Mesenchymal stem cell (in vitro differentiated cells and primary cell): Measurements from ENCODE around the gene SCO2.
A peak's percentile ranks its signal among the peaks of the same experiment; 100 is the strongest.

Experiments
- DNase-seq: peaks from one replicate; pipeline ENCODE4 v3.0.0-alpha.2; 2013
- H2AFZ ChIP-seq: one replicate; pipeline ENCODE4 v1.6.1; 2013; ENCODE audit warnings: low read depth, mild to moderate bottlenecking, control low read depth, inconsistent platforms, low read length, moderate library complexity
- H2AK5ac ChIP-seq: 2 replicates; pipeline ENCODE4 v1.6.1; 2013; ENCODE audit warnings: low read length, moderate library complexity, mild to moderate bottlenecking, inconsistent platforms; ENCODE audit not compliant: severe bottlenecking
- H2BK120ac ChIP-seq: one replicate; pipeline ENCODE4 v1.6.1; 2013; ENCODE audit warnings: low read depth, mild to moderate bottlenecking, inconsistent platforms, low read length, moderate library complexity
- H2BK12ac ChIP-seq, 2 experiments: one replicate each; pipeline ENCODE4 v1.6.1; 2013; ENCODE audit warnings: inconsistent platforms in 2 of 2, low read length in 2 of 2, mild to moderate bottlenecking in 2 of 2, moderate library complexity in 2 of 2, control low read depth in 1 of 2
- H2BK15ac ChIP-seq: one replicate; pipeline ENCODE4 v1.6.1; 2013; ENCODE audit warnings: mild to moderate bottlenecking, low read depth, inconsistent platforms; ENCODE audit not compliant: poor library complexity, severe bottlenecking
- H2BK5ac ChIP-seq: 2 replicates; pipeline ENCODE4 v1.6.1; 2013; ENCODE audit warnings: low read depth, mild to moderate bottlenecking, low read length, control low read depth, inconsistent platforms; ENCODE audit not compliant: poor library complexity, severe bottlenecking
- H3K14ac ChIP-seq, 2 experiments: one replicate each; pipeline ENCODE4 v1.6.1; 2013; ENCODE audit warnings: inconsistent platforms in 2 of 2, low read length in 2 of 2, control low read depth in 1 of 2, mild to moderate bottlenecking in 1 of 2, moderate library complexity in 1 of 2
- H3K18ac ChIP-seq, 2 experiments: one replicate each; pipeline ENCODE4 v1.6.1; 2013; ENCODE audit warnings: inconsistent platforms in 2 of 2, low read length in 2 of 2, control low read depth in 1 of 2, low read depth in 1 of 2, mild to moderate bottlenecking in 1 of 2
- H3K23ac ChIP-seq, 2 experiments: one replicate each; pipeline ENCODE4 v1.6.1; 2013; ENCODE audit warnings: inconsistent platforms in 2 of 2, low read length in 2 of 2, mild to moderate bottlenecking in 2 of 2, moderate library complexity in 2 of 2, control low read depth in 1 of 2
- H3K27ac ChIP-seq: 2 replicates; pipeline ENCODE4 v1.5.1; 2013; ENCODE audit warnings: mild to moderate bottlenecking, moderate library complexity, low read length, control low read depth, inconsistent platforms; ENCODE audit not compliant: poor library complexity, severe bottlenecking
- H3K27me3 ChIP-seq, 2 experiments: 2 replicates each; pipeline versions ENCODE4 v1.6.1 to v1.7.0; 2013; ENCODE audit warnings: low read length in 2 of 2, mild to moderate bottlenecking in 2 of 2, moderate library complexity in 2 of 2, control low read depth in 1 of 2, inconsistent platforms in 1 of 2; ENCODE audit not compliant: control insufficient read depth in 1 of 2, insufficient read depth in 1 of 2
- H3K36me3 ChIP-seq, 2 experiments: 2 replicates each; pipeline versions ENCODE4 v1.6.1 to v1.7.0; 2013; ENCODE audit warnings: low read length in 2 of 2, control low read depth in 1 of 2, inconsistent platforms in 1 of 2, low read depth in 1 of 2, mild to moderate bottlenecking in 1 of 2; ENCODE audit not compliant: insufficient read depth in 2 of 2, control insufficient read depth in 1 of 2
- H3K4ac ChIP-seq, 2 experiments: one replicate each; pipeline ENCODE4 v1.6.1; 2013; ENCODE audit warnings: inconsistent platforms in 2 of 2, low read length in 2 of 2, mild to moderate bottlenecking in 2 of 2, moderate library complexity in 2 of 2, control low read depth in 1 of 2, low read depth in 1 of 2
- H3K4me1 ChIP-seq: 2 replicates; pipeline ENCODE4 v1.6.1; 2013; ENCODE audit warnings: low read depth, low read length, control low read depth; ENCODE audit not compliant: control insufficient read depth, insufficient read depth
- H3K4me2 ChIP-seq: 2 replicates; pipeline ENCODE4 v1.6.1; 2013; ENCODE audit warnings: low read length, mild to moderate bottlenecking, inconsistent platforms; ENCODE audit not compliant: poor library complexity, severe bottlenecking
- H3K4me3 ChIP-seq, 2 experiments: 2 replicates each; pipeline versions ENCODE4 v1.5.1 to v1.7.0; 2013; ENCODE audit warnings: low read length in 2 of 2, mild to moderate bottlenecking in 2 of 2, control low read depth in 1 of 2, low read depth in 1 of 2; ENCODE audit not compliant: insufficient read depth in 1 of 2
- H3K79me1 ChIP-seq: replicated peaks from 2 replicates; pipeline ENCODE4 v1.6.1; 2013; ENCODE audit warnings: mild to moderate bottlenecking, control low read depth, low read length, inconsistent platforms; ENCODE audit not compliant: poor library complexity, severe bottlenecking
- H3K9ac ChIP-seq: 2 replicates; pipeline ENCODE4 v1.7.0; 2013; ENCODE audit warnings: mild to moderate bottlenecking, low read length, moderate library complexity
- H3K9me3 ChIP-seq: 2 replicates; pipeline ENCODE4 v1.7.0; 2013; ENCODE audit warnings: mild to moderate bottlenecking, low read length; ENCODE audit not compliant: control insufficient read depth
- H4K8ac ChIP-seq: one replicate; pipeline ENCODE4 v1.6.1; 2013; ENCODE audit warnings: inconsistent platforms, mild to moderate bottlenecking, low read length, moderate library complexity
- H4K91ac ChIP-seq: one replicate; pipeline ENCODE4 v1.6.1; 2013; ENCODE audit warnings: mild to moderate bottlenecking, low read length, inconsistent platforms
- WGBS: methylation state at CpG from one replicate; pipeline ENCODE4 v1.1.7; 2013; ENCODE audit warnings: mixed read lengths; 5-methylcytosine and 5-hydroxymethylcytosine counted together

SCO2 gene

DNA sequence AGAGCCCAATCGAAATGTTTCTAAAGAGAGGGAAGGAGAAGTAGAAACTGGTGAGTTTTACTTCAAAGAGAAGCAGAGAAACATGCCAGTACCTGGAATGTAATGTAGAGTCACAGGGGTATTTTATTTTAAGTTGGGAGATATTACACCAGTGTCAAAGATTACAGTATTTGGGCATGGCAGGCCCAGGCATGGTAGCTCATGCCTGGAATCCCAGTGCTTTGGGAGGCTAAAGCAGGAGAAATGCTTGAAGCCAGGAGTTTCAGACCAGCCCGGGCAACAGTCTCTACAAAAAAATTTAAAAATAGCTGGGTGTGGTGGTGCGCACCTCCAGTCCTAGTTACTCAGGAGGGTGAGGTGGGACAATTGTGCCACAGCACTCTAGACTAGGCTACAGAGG lies 34.6 kb upstream of the SCO2 start:
- no peak overlapping the region for H3K4ac ChIP-seq
- H3K14ac ChIP-seq: no peak overlapping the region
- H3K9ac ChIP-seq: no peak overlapping the region
- no peak overlapping the region for H3K4me3 ChIP-seq
- no peak overlapping the region for H2BK5ac ChIP-seq
- no peak overlapping the region for H2BK120ac ChIP-seq
- no peak overlapping the region for H2AK5ac ChIP-seq
- no peak overlapping the region for H2BK12ac ChIP-seq
- peaks cover 17 to 21% of the 10 kb centered on the region in 2 experiments for H3K27me3 ChIP-seq
- no peaks in the 10 kb centered on the region for H3K36me3 ChIP-seq
- no peak overlapping the region for H3K18ac ChIP-seq
- H3K4me2 ChIP-seq: no peak overlapping the region
- 86% methylated on average over 3 of the region's 3 CpGs for WGBS
- peaks cover 9% of the 10 kb centered on the region for H3K4me1 ChIP-seq
- H3K9me3 ChIP-seq: no peaks in the 10 kb centered on the region
- H2BK15ac ChIP-seq: no peak overlapping the region
- no peak overlapping the region for H4K8ac ChIP-seq
- no peak overlapping the region for H2AFZ ChIP-seq
- H3K27ac ChIP-seq: no peak overlapping the region
- peaks cover 1% of the 10 kb centered on the region for H3K79me1 ChIP-seq
- H4K91ac ChIP-seq: no peak overlapping the region
- no peak for DNase-seq
- no peak overlapping the region for H3K23ac ChIP-seq

DNA sequence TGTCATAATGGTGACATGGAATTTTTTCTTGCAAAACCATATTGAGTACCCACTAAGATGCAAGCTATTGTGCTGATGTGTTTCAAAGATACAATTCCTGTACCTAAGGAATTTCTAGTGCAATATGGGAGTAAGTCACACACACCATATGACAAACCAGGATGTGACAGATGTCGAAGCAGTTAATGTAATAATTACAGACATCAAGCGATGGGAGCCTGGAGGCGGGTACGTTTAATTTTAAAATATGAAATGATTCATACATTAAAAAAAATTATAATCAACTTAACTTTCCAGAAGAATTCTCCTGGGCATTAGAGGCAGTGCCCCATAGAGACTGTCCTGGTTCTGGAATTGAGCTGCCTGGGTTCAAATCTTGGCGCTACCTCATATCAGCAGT lies 31.3 kb upstream of the SCO2 start:
- Histone ChIP-seq H3K36me3 (no peaks in the 10 kb centered on the region), H2AK5ac (no peak overlapping the region), H3K14ac (no peak overlapping the region), H3K9ac (no peak overlapping the region), H2BK5ac (no peak overlapping the region), H3K4me3 (no peak overlapping the region), H2BK15ac (no peak overlapping the region), H4K8ac (no peak overlapping the region), H3K27me3 (peaks cover 20 to 29% of the 10 kb centered on the region in 2 experiments), H3K9me3 (no peaks in the 10 kb centered on the region), H3K27ac (no peak overlapping the region), H2AFZ (no peak overlapping the region), H3K4ac (no peak overlapping the region), H3K18ac (no peak overlapping the region), H3K4me2 (no peak overlapping the region), H3K4me1 (no peaks in the 10 kb centered on the region), H3K79me1 (no peaks in the 10 kb centered on the region), H2BK12ac (no peak overlapping the region), H4K91ac (no peak overlapping the region), H3K23ac (no peak overlapping the region), H2BK120ac (no peak overlapping the region)
- 100% methylated on average over 1 of the region's 5 CpGs for WGBS
- no peak for DNase-seq

DNA sequence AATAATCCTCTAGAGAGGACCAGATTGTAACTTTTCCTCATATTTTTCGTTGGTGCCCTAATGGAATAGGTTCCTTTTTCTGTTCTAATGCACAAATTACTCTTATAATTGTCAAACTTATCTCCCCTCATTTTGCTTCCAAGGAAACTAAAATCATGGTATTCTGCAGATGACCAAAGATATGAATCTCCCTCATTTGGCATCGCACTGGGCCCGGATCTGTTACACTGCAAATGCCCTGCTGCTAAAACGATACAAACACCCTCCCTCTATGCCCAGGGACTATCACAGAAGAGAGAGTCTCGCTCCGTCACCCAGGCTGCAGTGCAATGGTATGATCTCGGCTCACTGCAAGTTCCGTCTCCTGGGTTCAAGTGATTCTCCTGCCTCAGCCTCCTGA lies 27.9 kb upstream of the SCO2 start:
- H3K27me3 ChIP-seq: peaks cover 15 to 48% of the 10 kb centered on the region in 2 experiments
- no peak overlapping the region for H4K8ac ChIP-seq
- H2AK5ac ChIP-seq: no peak overlapping the region
- no peak overlapping the region for H3K9ac ChIP-seq
- H3K9me3 ChIP-seq: no peaks in the 10 kb centered on the region
- no peaks in the 10 kb centered on the region for H3K36me3 ChIP-seq
- no peaks in the 10 kb centered on the region for H3K79me1 ChIP-seq
- no peak overlapping the region for H2AFZ ChIP-seq
- DNase-seq: no peak
- 78% methylated on average over 8 of the region's 8 CpGs for WGBS
- no peak overlapping the region for H2BK120ac ChIP-seq
- H2BK5ac ChIP-seq: no peak overlapping the region
- no peaks in the 10 kb centered on the region for H3K4me1 ChIP-seq
- no peak overlapping the region for H3K23ac ChIP-seq
- H3K4me3 ChIP-seq: no peak overlapping the region
- H2BK12ac ChIP-seq: no peak overlapping the region
- no peak overlapping the region for H3K27ac ChIP-seq
- no peak overlapping the region for H3K4me2 ChIP-seq
- H3K14ac ChIP-seq: no peak overlapping the region
- no peak overlapping the region for H2BK15ac ChIP-seq
- no peak overlapping the region for H4K91ac ChIP-seq
- H3K4ac ChIP-seq: no peak overlapping the region
- no peak overlapping the region for H3K18ac ChIP-seq

DNA sequence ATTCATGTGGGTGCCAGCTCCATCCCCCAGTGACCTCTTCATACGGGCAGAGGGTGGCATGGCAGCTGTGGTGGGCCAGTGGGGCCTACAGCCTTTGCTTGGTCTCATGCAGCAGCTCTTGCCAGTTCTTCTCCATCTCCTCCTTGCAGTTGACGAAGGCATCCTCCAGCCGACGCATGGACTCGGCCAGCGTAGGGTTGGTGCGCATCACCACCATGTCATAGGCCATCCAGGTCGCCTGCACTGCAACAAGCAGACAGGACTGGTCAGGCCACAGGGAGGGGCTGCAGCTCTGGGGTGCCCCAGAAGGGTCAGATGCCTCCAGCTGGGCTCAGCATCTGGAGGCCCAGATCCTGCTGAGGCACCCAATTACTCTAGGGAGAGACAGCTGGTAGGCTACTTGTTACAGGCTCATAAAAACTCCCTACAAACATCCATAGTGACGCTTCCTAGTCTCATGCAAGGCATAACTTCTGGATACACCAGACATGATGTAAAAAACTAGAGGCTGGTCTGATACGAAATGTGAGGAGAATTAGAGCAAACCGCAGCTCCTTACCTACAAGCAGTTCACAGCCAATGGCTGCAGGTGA lies 25.9 kb upstream of the SCO2 start:
- no peak overlapping the region for H4K8ac ChIP-seq
- H2BK120ac ChIP-seq: no peak overlapping the region
- peaks cover 12 to 55% of the 10 kb centered on the region in 2 experiments for H3K27me3 ChIP-seq
- H3K4me2 ChIP-seq: no peak overlapping the region
- H3K9me3 ChIP-seq: no peaks in the 10 kb centered on the region
- no peak overlapping the region for H3K9ac ChIP-seq
- H3K36me3 ChIP-seq: no peaks in the 10 kb centered on the region
- no peak overlapping the region for H3K4me3 ChIP-seq
- no peak overlapping the region for H3K23ac ChIP-seq
- H2AK5ac ChIP-seq: no peak overlapping the region
- no peaks in the 10 kb centered on the region for H3K4me1 ChIP-seq
- peak overlapping the region in 1 of 2 experiments; percentile 55 for H3K14ac ChIP-seq
- no peak overlapping the region for H3K27ac ChIP-seq
- H3K4ac ChIP-seq: no peak overlapping the region
- no peak for DNase-seq
- WGBS: 93% methylated on average over 11 of the region's 11 CpGs
- no peaks in the 10 kb centered on the region for H3K79me1 ChIP-seq
- no peak overlapping the region for H3K18ac ChIP-seq
- no peak overlapping the region for H2BK5ac ChIP-seq
- no peak overlapping the region for H2AFZ ChIP-seq
- no peak overlapping the region for H2BK12ac ChIP-seq
- H4K91ac ChIP-seq: no peak overlapping the region
- H2BK15ac ChIP-seq: no peak overlapping the region
